ENCODE measurements around the gene DYSF. TPM values are rescaled to one million over a fixed set of nuclear protein-coding genes. Genes with fewer than 3 reads are reported as not detected.

DYSF gene
- total and polyA plus RNA-seq, 8 donors = 1.1 to 5.5 (median 2.1) TPM

DNA sequence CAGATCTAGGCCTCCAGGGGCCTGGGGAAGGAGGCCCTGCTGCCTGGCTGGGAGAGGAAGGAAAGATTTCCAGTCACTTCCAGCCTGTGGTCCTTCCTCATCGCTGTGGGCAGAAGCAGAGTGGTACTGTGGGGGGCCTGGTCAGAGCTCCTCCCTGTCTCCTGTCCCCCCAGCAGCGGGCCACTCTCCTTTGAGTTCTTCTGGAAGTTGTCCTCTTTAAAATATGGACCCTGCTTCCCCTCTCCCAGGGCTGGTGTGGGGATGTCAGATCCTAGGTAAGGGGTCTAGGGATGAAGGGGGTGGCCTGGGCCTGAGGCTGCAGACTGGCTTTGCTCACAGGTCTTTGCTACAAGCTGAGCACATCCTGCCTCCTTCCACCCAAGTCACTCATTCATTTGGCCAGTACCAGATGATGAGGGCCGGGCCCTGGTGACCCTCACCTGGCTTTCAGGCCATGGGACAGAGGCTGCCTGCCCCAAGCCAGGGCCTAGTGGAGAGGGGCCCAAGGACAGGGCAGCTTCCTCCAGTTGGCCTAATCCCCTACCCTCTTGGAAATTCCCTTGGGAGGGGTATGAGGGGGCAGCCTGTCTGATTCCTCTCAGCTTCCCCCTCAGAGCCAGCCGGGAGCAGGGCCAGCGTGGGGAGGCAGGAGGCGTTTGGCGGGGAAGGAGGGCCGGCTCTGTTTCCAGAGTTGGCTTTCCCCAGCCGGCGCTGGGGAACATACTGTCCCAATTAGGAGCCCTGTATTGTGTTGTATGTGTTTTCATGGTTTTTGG lies 231.9 kb downstream of the DYSF start:
- intact Hi-C loops (cut with DNase I) = no loop called here
- ATAC-seq = no peak
- Histone ChIP-seq H3K27me3 (no peaks in the 10 kb centered on the region), H3K4me3 (no peak overlapping the region), H3K36me3 (no peaks in the 10 kb centered on the region), H3K9me3 (no peaks in the 10 kb centered on the region), H3K27ac (no peak overlapping the region), H3K4me1 (no peaks in the 10 kb centered on the region)
- WGBS, 2 donors = 92 to 96% methylated on average over 10 of the region's 10 CpGs
- TF ChIP-seq, protein P1, sequence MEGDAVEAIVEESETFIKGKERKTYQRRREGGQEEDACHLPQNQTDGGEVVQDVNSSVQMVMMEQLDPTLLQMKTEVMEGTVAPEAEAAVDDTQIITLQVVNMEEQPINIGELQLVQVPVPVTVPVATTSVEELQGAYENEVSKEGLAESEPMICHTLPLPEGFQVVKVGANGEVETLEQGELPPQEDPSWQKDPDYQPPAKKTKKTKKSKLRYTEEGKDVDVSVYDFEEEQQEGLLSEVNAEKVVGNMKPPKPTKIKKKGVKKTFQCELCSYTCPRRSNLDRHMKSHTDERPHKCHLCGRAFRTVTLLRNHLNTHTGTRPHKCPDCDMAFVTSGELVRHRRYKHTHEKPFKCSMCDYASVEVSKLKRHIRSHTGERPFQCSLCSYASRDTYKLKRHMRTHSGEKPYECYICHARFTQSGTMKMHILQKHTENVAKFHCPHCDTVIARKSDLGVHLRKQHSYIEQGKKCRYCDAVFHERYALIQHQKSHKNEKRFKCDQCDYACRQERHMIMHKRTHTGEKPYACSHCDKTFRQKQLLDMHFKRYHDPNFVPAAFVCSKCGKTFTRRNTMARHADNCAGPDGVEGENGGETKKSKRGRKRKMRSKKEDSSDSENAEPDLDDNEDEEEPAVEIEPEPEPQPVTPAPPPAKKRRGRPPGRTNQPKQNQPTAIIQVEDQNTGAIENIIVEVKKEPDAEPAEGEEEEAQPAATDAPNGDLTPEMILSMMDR (IDR thresholded peaks at IDR 0.05) = no peak
- peak in 2 of 6 donors; percentile 44 to 46 for DNase-seq
- FAIRE-seq = no peak

GRCh38 chr2:71685941-71686611 lies 232.7 kb downstream of the DYSF start:
- ATAC-seq (no peak), DNase-seq (peak in 2 of 6 donors; percentile 34 to 38), FAIRE-seq (no peak)
- no peak overlapping the region for H3K27ac ChIP-seq
- no peak overlapping the region for H3K4me3 ChIP-seq
- H3K27me3 ChIP-seq = no peaks in the 10 kb centered on the region
- intact Hi-C loops (cut with DNase I) = no loop called here
- TF ChIP-seq, protein P1 (IDR thresholded peaks at IDR 0.05) = no peak
- no peaks in the 10 kb centered on the region for H3K9me3 ChIP-seq
- no peaks in the 10 kb centered on the region for H3K4me1 ChIP-seq
- 93 to 94% methylated on average over 13 of the region's 13 CpGs for WGBS, 2 donors
- no peaks in the 10 kb centered on the region for H3K36me3 ChIP-seq

DNA sequence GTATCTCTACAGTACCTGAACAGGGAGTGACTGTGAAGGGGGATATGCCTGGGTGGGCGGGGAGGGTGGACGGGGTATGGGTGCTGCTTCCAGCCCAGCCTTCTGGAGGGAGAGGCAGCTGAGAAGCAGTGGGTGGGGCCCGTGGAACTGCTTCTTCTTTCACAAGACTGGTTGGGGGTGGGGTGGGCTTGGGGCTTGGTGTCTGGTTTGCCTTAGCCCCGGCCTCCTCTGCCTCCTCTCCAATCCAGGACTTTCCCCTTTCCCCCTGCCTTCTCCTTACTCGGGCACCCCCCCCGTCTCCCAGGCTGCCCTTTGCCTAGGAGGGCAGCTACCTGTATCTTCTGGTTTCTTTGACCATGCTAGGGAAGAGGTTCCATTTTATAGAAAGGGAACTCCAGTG lies 233.4 kb downstream of the DYSF start:
- 88 to 90% methylated on average over 5 to 6 of the region's 6 CpGs for WGBS, 2 donors
- no peak for ATAC-seq
- TF ChIP-seq, protein P1 (IDR thresholded peaks at IDR 0.05) = no peak
- intact Hi-C loops (cut with DNase I) = no loop called here
- no peaks in the 10 kb centered on the region for H3K27me3 ChIP-seq
- H3K9me3 ChIP-seq = no peaks in the 10 kb centered on the region
- H3K36me3 ChIP-seq = no peaks in the 10 kb centered on the region
- no peak overlapping the region for H3K27ac ChIP-seq
- FAIRE-seq = no peak
- no peaks in the 10 kb centered on the region for H3K4me1 ChIP-seq
- no peak overlapping the region for H3K4me3 ChIP-seq
- peak in 2 of 6 donors; percentile 12 to 21 for DNase-seq

GRCh38 chr2:71687412-71687811 lies 234.1 kb downstream of the DYSF start:
- Histone ChIP-seq H3K9me3 (no peaks in the 10 kb centered on the region), H3K36me3 (no peaks in the 10 kb centered on the region), H3K27me3 (no peaks in the 10 kb centered on the region), H3K27ac (no peak overlapping the region), H3K4me3 (no peak overlapping the region), H3K4me1 (no peaks in the 10 kb centered on the region)
- intact Hi-C loops (cut with DNase I) = no loop called here
- no peak for ATAC-seq
- peak in 2 of 6 donors; percentile 18 to 41 for DNase-seq
- TF ChIP-seq, protein P1 (IDR thresholded peaks at IDR 0.05) = no peak
- FAIRE-seq = no peak
- 86 to 87% methylated on average over 10 of the region's 10 CpGs for WGBS, 2 donors

DNA sequence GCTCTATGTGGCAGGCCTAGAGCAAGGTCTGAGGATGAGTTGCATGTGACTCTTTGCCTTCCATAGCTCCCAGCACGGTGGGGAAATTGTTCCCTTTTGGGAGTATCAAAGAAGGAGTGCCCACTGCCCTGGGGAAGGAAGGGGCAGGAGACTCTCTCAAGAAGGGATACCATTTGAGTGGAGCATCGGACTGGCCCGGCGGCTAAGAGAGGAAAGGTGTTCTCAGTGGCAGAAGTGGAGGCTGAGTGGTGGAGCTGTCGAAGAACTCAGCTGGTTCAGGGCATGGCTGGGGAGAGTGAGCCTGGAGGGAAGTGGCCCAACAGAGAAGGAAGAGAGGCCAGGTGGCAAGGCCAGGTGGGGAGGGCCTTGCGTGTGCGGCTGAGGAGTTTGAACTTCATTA lies 235.2 kb downstream of the DYSF start:
- intact Hi-C loops (cut with DNase I) = no loop called here
- Histone ChIP-seq H3K27ac (no peak overlapping the region), H3K4me3 (no peak overlapping the region), H3K9me3 (no peaks in the 10 kb centered on the region), H3K36me3 (no peaks in the 10 kb centered on the region), H3K27me3 (no peaks in the 10 kb centered on the region), H3K4me1 (no peaks in the 10 kb centered on the region)
- ATAC-seq = no peak
- TF ChIP-seq, protein P1 (IDR thresholded peaks at IDR 0.05) = no peak
- FAIRE-seq = no peak
- 86% methylated on average over 7 of the region's 7 CpGs for WGBS, 2 donors
- DNase-seq = peak in 2 of 6 donors; percentile 12 to 24
